Measurements from ENCODE around the gene PRR5. TPM values are rescaled to one million over a fixed set of nuclear protein-coding genes. Genes with fewer than 3 reads are reported as not detected.
"Not testable (repeated sequence)": the region's sequence is repeated elsewhere in the genome, so short reads cannot be mapped to it uniquely, and the experiment has no call there.

The PRR5 gene
- total and polyA plus RNA-seq, 2 of the 13 experiments (the other 11 are each of a cell fraction or from before 2014, with no cell fraction given) = 11.6 to 27.5 TPM

DNA sequence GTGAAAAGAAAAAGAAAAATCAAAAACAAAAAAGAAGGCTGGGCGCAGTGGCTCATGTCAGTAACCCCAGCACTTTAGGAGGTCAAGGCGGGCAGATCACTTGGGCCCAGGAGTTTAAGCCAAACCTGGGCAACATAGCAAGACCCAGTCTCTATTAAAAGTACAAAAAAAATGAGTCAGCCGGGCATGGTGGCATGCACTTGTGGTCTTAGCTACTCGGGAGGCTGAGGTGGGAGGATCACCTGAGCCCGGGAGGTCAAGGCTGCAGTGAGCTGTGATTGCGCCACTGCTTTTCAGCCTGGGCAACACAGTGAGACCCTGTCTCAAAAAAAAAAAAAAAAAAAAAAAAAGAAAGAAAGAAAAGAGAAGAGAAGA lies 26.0 kb upstream of the PRR5 start:
- H3K9ac ChIP-seq (ENCODE audit: insufficient read depth, low read depth, low read length); ATAC-seq; in situ Hi-C loops (cut with HindIII; ENCODE audit: extremely low pct_ligation_motif_present, low pct_unique_long_range_greater_than_20kb); intact Hi-C loops (cut with micrococcal nuclease; ENCODE audit: unreplicated experiment); H3K9me3 ChIP-seq (ENCODE audit: low read length); H3K36me3 ChIP-seq (replicated peaks in 1 of 2; ENCODE audit: control insufficient read depth in 1 of 2, insufficient read depth in 2 of 2, low read length in 2 of 2); H3K27me3 ChIP-seq (ENCODE audit: control insufficient read depth in 1 of 2, insufficient read depth in 2 of 2, low read length in 2 of 2); DNase-seq (ENCODE audit: low spot score); H2AFZ ChIP-seq (ENCODE audit: low read length); H3K4me3 ChIP-seq (replicated peaks in 1 of 3; ENCODE audit: insufficient read depth in 1 of 3, low read depth in 2 of 3, low read length in 3 of 3); BruUV-seq (replicated peaks); FAIRE-seq; H4K20me1 ChIP-seq (ENCODE audit: insufficient read depth, low read length): not testable (repeated sequence)
- ChIA-PET POLR2A (interaction anchor here (0.8 to 2.1 kb wide), 5 partner anchors 9 to 1283 kb away, joined by 3 to 9 read pairs (median 4); no protein-coding TSS in a partner anchor), CTCF (ENCODE audit: low intra/inter-chr PET ratio, low total read pairs) (interaction anchor here (1.7 kb wide), 1 partner anchor 9 kb away, joined by 5 read pairs; no protein-coding TSS in a partner anchor)
- Histone ChIP-seq H3K4me1 (ENCODE audit: insufficient read depth, low read length) (peaks cover 51% of the 10 kb centered on the region), H3K4me2 (ENCODE audit: low read depth, low read length) (peak overlapping the region; percentile 93; the same call in 1 of the 2 replicates), H3K27ac (ENCODE audit: extremely low read length, insufficient read depth, low read length) (peak overlapping the region; percentile 91), H3K79me2 (ENCODE audit: insufficient read depth, low read length) (peaks cover 35% of the 10 kb centered on the region)
- WGBS (ENCODE audit: low lambda C conversion rate) = 70% methylated on average over 6 of the region's 6 CpGs
- TF ChIP-seq ZNF460 (CRISPR knock-in tag; IDR thresholded peaks at IDR 0.05; ENCODE audit: borderline replicate concordance) (0 out of 2 replicates have a peak, but pooled peaks have one; percentile 52), ZNF121 (CRISPR knock-in tag; IDR thresholded peaks at IDR 0.05) (peak; percentile 97), ZNF770 (CRISPR knock-in tag; IDR thresholded peaks at IDR 0.05) (peak; percentile 84)
